NCI-H526 (cell line): ENCODE results near the gene RNF212B.
"Not testable (repeated sequence)": the region's sequence is repeated elsewhere in the genome, so short reads cannot be mapped to it uniquely, and the experiment has no call there.

ENCODE experiments used
- DNase-seq, 2 experiments: peaks; one replicate each; lab custom pipeline; 2025; lab: John Stamatoyannopoulos, UW

RNF212B gene

DNA sequence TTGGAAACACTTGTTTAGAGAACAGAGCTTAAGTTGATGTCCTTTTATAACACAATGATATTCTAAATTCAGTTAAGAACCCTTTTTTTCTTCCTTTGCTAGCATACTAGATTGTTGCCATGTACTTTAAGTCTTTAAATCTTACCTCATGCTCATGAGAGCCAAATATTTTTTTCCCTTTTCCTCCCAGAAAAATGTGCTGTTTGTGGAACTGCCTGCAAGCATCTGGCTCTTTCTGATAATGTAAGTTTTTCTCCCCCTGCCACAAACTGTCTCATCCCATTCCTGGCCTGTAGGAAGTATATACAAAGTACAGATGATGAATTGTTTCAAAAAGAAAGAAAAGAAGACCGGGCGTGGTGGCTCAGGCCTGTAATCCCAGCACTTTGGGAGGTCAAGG is 5.3 kb downstream of the RNF212B start:
- DNase-seq: no peak

DNA sequence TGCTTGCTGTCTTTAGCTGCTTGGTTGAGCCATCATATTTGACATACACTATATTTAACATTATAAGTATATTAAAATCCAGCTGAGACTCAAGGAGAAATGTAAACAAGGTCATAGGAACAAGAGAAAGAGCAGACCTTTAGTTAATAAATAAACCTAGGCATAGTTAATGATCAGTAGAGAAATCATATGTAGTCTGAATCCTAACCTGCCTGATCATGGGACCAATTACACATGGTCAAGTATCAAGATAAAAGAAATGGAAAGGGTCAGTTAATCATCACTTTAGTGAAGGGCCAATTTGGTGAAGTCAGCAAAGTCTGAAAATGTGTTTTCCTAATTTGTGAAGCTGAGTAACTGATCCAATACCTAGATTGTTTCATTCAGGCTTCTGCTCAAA is 7.5 kb downstream of the RNF212B start:
- DNase-seq: no peak

DNA sequence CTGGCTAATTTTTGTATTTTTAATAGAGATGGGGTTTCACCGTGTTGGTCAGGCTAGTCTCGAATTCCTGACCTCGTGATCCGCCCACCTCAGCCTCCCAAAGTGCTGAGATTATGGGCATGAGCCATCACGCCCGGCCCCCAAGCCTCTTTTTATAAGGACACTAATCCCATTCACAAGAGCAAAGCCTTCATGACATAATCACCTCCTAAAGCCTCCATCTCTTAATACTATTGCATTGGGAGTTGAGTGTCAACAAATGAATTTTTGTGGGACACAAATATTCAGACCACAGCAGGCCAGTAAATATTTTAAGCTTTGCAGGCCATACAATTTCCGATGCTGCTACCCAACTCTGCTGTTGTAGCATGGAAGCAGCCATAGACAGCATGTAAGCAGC is 10.9 kb downstream of the RNF212B start:
- no peak for DNase-seq

DNA sequence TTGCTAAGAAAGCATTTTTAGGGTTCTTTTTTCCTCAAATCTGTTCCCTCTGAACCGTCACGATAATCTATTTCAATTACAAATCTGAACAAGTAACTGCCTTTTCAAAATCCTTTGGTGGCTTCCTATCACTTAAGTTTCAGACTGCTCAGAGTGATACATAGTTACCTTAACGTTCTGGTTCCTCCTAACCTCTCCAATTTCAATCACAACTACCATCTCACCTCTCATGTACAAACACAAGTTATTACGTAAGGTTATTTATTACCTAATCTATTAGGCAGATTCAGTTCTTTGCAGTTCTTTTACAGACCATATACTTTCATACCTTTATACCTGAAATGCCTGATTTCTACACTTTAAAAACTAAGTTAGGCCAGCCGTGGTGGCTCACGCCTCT is 12.1 kb downstream of the RNF212B start:
- no peak for DNase-seq

DNA sequence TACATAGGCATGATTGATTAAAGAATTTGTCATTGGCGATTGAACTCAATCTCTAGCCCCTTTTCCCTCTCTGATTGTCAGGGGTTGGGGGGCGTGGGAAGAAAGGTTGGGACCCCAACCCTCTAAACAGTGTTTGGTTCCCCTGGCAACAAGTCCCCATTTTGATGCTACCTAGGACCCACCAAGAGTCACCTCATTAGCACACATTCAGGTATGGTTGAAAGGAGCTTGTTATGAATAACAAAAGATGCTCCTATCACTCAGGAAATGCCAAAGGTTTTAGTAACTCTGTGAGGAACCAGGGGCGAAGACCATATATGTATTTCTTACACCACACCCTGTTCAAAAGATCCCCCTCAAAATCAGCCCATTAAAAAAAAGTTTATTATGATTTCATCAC is 14.3 kb downstream of the RNF212B start:
- no peak for DNase-seq

DNA sequence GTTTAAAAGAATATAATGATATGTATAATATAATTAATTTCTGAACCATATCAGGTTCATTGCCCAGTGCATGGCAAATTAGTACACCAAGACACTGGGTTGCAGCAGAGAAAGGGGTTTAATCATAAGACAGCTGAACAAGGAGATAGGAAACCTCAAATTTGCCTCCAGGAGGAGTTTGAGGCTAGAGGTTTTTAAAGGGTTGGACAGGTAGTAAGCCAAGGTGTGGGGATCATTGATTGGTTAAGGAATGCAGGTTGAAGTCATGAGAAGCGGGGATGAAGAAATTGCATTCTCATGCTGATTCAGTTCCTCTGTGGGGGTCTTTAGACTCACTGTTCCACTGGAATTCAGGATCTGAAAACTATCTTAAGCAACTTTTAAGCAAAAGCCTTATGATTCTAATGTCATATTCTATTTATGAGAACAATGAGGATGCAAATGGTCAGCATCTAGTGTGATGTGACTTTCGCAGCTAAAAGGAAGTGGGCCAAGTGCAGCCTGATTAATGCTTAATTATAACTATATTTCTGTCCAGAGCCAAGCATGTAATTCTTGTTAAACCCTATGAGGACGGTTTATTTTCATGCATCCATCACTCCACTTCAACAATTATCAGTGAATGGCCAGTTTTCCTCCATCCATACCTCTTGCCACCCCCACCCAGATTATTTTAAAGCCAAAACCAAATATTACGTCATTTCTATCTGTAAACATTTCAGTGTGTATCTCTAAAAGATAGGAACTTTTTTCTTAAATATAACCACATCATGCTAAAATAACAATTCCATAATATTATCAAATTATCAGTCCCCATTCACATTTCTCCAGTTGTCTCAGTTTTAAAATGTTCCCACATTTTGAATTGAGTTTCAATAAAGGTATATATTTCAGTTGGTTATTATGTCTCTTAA is 14.9 kb downstream of the RNF212B start:
- DNase-seq: no peak

DNA sequence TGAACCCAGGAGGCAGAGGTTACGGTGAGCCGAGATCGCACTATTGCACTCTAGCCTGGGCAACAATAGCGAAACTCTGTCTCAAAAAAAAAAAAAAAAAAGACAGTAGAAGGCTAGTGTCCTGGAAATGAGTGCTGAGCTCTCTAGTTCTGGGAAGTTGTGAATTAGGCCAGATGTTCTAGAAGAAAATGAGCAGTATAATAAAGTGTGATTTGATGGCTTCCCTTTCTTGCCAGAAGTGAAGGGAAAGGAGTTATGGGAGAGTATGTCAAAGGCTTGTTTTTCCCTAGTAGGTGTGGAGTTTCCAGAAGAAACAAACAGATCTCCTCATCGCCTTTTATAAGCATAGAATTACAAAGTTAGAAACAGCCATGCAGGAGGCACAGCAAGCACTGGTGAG is 20.5 kb downstream of the RNF212B start:
- no peak for DNase-seq

DNA sequence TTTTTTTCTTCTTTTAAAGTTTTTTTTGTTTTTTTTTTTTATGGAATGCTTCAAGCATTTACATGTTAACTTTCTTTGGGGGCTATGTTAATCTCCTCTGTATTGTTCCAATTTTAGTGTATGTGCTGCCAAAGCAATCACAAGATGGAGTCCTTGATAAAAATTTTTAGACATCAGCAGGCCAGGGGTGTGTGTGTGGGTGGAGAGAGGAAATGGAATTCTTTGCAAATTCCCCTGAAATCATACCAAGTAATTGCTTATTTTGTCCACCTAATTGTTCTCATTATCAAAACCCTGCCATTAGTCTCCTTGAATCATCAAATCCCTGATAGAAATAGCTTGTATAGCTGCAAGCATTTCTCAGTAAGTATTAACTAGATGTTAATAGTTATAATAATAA is 21.7 kb downstream of the RNF212B start:
- DNase-seq: no peak

DNA sequence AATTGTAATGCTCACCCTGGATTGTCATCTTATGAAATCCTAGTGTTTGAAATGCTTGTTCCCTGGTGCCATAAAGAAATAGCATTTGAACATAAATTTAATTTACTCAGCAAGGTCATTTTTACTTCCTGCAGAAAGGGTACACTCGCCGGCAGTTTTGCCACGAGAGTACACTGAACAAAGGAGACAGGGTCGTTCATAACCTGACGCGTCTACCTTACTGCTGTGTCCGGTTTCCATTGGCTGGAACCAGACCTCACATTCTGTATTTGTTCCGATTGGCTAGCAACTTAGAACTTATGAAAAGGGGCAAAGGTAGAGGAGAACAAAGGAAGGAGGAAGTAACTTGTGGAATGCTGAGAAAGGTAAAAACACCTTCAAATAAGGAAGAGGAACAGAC is 23.1 kb downstream of the RNF212B start:
- not testable (repeated sequence) for DNase-seq

DNA sequence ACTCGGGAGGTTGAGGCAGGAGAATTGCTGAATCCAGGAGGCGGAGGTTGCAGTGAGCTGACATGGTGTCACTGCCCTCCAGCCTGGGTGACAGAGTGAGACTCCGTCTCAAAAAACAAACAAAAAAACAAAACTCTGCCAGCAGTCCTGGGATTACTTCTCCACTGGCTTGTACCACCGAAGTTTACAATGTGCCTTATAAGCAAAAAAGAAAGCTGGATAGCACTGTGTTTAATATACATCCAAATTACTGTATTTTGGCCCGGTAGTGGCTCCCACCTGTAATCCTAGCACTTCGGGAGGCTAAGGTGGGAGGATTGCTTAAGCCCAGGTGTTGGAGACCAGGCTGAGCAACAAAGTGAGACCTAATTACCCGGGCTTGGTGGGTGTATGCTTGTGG is 31.5 kb downstream of the RNF212B start:
- no peak for DNase-seq

DNA sequence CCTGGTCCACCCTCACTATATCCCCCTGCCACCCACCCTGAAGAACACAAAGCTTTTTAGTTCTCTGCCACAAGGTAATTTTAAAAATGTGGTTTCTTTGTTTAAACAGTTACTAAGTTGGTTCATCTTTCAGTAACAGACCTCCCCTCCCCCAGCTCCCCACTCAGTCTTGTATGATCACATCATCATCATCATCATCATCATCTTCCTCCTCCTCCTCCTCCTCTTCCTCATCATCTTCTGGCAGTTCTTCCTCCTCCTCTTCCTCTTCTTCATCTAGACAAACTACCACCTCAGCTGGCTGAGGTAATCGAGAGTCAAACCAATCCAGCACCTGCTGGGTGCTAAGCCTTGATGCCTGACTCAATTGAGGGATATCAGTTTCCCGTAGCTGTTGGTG is 37.7 kb downstream of the RNF212B start:
- no peak for DNase-seq

DNA sequence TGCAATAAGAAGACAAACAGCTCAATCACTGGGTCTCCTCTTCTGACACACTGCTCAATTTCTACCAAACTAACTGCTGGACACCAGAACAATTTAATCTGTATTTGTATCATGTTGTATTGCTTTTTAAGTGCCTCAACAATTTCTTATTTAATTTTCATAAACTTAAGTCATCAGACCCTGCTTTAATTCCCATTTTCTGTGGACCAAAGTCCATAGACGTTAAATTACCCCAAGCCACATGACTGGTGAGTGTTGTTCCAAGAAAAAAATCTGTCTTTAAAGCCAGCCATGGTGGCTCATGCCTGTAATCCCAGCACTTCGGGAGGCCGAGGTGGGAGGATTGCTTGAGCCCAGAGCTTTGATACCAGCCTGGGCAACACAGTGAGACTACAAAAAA is 39.5 kb downstream of the RNF212B start:
- no peak for DNase-seq

DNA sequence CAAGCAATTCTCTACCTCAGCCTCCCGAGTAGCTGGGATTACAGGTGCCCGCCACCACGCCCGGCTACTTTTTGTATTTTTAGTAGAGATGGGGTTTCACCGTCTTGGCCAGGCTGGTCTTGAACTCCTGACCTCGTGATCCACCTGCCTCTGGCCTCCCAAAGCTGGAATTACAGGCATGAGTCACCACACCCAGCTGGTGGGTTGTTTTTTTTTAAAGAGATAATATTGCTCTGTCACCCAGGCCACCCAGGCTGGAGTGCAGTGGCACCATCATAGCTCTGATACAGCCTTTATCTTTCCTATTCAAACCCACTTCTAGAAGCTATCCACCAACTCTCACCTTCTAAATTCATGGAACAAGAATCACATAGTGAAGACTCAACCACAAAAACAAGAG is 40.2 kb downstream of the RNF212B start:
- DNase-seq: not testable (repeated sequence)

DNA sequence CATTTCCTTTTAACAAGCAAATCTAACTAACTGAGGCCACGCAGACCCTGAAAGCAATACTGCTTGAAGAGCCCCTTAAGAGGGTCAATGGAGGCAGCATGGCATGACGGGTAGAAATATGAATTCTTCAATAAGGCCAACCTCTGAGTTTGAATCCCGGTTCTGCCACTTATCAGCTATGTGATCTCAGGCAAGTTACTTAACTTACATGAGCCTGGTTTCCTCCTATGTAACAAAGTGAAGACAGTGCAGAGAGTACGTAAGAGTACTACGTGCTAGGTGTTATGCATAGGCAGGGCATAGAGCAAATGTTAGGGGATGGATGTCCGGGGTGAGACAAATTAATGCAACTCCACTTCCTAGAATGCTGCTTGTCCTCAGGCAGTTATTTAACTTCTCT is 43.5 kb downstream of the RNF212B start:
- DNase-seq: no peak

DNA sequence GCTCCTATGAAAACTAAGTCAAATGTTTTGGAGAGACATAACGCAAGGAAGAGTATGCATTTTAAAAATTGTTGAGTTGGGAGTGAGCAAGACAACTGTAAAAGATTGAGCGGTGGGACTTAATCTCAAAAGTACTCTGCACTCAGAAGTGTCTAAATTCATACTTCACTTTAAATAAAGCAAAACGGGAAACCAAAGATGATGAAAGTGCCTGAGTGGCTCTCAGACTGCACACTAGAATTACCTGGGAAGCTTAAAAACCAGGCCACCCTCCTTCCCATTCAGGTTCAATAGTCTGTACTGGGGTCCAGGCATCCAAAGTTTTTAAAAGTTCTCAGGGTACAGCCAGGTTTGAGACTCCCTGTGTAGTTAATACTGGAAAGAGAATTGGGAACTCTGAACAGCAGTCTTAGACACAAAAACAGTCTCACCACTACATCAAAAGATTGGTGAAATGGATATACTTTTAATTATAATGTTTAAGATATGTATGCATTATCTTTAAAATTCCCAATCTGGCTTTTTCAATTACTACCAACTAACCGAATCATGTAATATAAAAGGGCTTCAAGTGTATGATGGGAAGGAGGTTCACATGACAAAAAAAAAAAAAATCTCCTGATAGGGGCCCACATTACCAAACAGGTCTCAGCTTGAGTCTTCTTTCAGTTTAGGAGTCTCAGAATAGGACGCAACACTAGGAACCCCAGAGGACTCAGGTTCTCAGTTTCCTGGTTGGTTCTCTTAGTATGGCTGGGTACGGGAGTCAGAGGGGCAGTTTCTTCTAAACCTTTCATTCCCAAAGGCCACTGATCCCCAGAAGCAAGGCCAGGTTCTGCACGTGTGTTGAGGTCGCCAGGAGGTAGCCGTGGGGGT is 47.2 kb downstream of the RNF212B start:
- no peak for DNase-seq

DNA sequence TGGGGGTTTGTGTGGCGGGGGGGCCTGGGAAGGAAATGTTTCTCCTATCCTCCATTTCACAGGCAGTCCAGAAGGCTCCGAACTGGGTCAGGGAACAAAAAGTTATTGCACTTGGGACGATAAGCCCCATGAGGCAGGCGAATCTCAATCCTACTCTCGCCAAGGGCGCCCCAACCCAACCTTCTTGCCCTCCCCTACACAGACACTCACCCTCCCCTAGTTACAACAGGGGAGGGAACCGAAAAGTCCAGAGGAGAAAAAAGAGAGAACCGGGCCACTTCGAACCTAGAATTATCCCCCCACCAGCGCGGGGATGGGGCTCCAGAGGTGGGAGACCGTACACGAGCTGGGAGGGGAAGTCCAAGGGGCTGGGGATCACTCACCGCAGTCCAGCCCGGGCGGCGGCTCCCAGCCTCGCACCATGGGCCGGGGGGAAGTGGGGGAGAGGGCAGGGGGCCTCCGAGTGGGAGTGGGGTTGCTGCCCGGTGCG is 47.8 kb downstream of the RNF212B start:
- no peak for DNase-seq

DNA sequence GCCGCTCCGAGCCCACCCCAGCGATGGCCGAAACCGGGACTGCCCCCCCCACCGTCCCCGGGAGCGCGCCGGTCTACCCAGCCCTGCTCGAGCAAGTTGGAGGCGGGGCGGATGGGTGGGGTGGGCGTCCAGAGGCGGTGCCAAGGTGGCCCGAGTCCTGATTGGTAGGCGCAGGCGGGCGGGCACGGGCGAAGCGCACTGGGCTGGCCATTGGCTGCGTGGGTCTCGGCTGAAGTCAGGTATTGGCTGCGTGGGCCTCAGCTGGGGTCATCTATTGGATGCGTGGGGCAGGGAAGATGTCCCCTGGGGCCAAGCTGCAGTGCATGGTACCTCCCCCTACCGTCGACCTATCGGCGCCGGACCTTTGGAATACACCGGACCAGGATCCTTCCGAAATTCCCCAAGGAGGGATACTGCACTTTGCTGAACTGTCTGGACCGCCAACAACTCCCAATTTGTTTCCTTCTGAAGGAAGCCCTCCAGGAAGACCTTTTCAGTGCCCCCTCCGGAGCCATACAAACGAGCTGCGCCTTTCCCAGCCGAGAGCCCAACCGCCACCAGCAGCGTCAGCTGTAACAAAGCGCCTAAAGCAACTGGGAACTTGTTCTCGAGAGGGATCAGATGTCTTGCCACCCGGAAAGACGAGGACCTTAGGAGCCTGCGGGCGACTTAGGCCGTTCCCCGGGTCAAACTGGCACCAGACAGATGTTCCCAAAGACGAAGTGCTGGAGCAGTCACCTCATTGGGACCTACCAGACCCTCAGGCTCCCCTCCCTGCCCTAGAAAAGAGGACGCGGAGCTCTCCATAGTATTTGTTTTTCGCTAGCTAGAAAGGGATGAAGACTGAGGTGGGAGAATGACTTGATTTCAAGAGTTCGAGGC is 48.5 kb downstream of the RNF212B start, which contains the start of gene HOMEZ:
Gene HOMEZ, minus strand, starts transcription at position 113 of the 882 bp plus-strand sequence. CDS start 180 bp downstream, outside the sequence.
- DNase-seq: peak; percentile 97 to 99

DNA sequence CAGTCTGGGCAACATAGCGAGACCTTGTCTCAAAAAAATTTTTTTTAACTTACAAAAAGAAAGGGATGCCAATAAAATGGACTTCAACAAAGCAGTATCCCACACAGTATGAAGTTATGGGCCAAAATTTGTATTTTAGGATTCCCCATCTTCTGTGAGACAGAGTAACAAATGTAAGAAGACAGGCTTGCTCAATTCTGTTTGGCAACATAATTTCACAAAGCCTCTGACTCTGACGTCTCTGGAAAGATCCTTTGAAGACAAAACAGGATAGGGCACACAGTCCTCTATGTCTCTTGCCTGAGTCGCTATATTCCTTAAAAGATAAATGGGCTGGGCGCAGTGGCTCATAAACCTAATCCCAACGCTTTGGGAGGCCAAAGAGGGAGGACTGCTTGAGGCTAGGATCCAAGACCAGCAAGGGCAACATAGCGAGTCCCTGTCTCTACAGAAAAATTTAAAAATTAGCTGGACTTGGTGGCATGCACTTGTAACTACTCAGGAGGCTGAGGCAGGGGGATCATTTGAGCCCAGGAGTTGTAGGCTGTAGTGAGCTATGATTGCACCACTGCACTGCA is 49.3 kb downstream of the RNF212B start:
- DNase-seq: no peak

DNA sequence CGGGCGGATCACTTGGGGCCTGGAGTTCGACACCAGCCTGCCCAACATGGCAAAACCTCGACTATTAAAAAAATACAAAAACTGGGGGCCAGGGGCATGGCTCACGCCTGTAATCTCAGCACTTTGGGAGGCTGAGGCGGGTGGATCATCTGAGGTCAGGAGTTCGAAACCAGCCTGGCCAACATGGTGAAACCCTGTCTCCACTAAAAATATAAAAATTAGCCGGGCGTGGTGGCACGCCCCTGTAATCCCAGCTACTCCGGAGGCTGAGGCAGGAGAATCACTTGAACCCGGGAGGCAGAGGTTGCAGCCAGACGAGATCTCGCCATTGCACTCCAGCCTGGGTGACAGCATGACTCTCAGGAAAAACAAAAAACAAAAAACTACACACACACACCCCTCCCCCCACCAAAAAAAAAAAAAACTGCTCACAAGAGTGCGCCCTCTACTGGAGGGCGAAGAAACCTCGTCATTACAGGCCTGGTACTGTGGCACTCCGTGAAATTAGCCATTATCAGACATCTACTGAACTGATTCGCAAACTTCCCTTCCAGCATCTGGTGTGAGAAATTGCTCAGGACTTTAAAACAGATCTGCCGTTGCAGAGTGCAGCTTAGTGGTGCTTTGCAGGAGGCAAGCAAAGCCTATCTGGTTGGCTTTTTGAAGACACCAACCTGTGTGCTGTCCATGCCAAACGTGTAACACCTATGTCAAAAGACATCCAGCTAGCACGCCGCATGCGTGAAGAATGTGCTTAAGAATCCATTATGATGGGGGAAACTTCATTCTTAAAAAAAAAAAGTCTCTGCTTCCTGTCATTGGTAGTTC is 57.2 kb downstream of the RNF212B start:
- peak in 1 of 2 experiments; percentile 74 for DNase-seq

DNA sequence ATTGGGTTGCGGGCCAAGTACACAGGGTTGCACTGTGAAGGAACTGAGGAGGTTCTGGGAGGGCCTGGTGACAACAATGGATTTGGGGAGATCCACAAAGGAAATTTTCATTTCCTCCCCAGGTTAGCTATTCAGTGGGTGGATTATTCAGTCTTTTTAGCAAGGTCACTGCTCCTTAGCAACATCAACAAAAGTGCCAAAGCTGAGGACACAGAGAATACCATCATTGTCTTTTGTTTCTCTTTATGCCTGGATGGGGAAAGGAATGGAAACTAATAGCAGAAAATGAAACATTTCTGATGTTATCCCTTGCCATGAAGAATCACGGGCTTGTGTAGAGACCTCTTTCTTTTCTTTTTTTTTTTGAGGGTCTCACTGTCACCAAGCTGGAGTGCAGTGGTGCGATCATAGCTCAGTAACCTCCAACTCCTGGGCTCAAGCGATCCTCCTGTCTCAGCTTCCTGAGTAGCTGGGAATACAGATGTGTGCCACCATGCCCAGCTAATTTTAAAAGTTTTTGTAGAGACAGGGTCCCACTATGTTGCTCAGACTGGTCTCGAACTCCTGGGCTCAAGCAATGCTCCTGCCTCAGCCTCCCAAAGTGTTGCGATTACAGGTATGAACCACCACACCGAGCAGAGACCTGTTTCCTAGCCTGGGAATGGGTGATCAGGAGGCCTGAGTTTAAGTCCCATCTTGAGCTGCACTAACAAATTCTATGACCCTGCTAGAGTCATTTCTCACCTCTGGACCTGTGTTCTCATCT is 58.5 kb downstream of the RNF212B start:
- no peak for DNase-seq
